GM12892 (cell line): Measurements from ENCODE around the gene SEC16B.

Experiments used
- POLR2A ChIP-seq: IDR thresholded peaks from 2 replicates; pipeline ENCODE4 v1.6.1; 2011; ENCODE audit warnings: low read depth, low read length, control low read depth
- POLR2AphosphoS5 ChIP-seq: IDR thresholded peaks from 2 replicates; pipeline ENCODE4 v1.6.1; 2011; ENCODE audit warnings: low read depth, low read length, control low read depth
- TAF1 ChIP-seq: IDR thresholded peaks from 2 replicates; pipeline ENCODE4 v1.6.1; 2011; ENCODE audit warnings: low read depth, mild to moderate bottlenecking, control low read depth, low read length, borderline replicate concordance

- no peak for TF ChIP-seq POLR2A
- no peak for TF ChIP-seq POLR2AphosphoS5
- TF ChIP-seq TAF1: no peak
These were observed 29.2 kb downstream of the SEC16B start for GRCh38 chr1:177940682-177941081.
